NCI-H446 (cell line): ENCODE data around the gene RBPJL.

ENCODE experiments used
- DNase-seq, 2 experiments: peaks; one replicate each; lab custom pipeline; 2025; lab: John Stamatoyannopoulos, UW

RBPJL gene

DNA sequence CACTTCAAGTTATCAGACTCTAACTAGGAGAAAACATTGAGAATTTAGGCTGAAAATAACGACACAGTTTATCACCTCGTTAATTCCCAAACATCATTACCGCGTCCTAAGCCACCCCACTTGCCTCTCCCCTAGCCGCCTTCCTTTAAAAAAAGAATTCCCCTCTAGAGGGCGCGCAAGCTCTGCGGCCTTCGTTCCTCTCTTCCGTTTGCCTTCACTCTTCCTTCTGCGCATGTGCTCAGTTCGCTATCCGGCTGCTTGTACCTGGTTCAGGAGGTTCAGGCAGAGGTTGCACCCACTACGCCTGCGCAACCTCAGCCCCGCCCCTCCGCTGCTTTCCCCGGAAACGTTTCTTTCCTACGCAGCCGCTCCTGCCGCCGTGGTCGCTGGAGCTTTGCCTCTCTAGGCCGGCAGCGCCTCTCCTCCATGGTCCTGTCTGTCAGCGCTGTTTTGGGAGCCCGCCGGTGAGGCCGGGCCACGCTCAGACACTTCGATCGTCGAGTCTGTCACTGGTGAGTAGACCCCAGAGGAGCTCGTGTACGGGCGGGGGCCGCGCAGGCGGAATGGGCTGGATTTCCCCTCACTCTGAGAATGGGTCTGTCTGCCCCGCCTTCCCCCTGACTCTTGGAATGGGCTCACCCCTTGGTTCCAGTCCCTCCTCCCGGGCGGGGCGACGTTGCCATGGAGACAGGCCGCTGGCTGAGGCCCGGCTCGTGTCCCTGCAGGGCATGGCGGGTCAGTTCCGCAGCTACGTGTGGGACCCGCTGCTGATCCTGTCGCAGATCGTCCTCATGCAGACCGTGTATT, 56.4 kb downstream of the RBPJL start, which contains the start of gene SYS1:
Gene SYS1, plus strand, starts transcription at position 353 of the 807 bp plus-strand sequence. Its CDS starts 376 bp downstream, at position 729.
- peak; percentile 98 for DNase-seq

DNA sequence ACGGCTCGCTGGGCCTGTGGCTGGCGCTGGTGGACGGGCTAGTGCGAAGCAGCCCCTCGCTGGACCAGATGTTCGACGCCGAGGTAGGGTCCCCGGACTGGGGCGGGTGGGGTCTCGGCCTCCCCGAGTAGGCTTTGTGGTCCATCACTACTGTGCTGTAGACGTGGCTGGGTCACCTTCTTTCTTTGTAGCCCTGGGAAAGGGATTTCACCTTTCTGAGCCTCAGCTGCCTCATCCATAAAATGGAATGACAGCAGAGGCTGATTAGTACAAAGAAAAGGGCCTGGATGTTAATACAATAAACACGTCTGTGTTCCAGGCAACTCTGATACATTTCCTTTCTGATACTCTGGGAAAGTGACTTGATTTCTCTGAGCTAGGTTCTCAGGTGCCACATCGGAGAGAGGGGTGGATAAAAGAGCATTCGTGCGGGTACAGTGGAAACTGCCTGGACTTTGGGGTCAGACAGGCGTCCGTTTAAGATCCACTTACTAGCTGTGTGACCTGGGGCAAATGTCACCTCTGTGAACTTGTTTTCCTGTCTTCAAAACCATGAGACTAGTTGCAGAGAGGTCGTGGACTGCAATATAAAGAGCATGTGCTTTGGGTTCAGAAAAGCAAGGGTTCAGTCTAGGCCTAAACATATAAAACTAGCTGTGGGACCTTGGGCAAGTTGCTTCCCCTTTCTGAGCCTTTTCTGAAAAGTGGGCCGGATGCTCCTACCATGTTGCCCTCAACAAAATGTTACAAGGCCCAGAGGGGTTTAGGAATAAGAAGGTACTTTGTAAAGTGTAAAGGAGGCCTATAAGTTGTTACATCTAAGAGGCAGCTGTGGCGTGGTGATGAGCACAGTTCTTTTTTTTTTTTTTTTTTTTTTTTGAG, 57.2 kb downstream of the RBPJL start:
- DNase-seq: no peak

DNA sequence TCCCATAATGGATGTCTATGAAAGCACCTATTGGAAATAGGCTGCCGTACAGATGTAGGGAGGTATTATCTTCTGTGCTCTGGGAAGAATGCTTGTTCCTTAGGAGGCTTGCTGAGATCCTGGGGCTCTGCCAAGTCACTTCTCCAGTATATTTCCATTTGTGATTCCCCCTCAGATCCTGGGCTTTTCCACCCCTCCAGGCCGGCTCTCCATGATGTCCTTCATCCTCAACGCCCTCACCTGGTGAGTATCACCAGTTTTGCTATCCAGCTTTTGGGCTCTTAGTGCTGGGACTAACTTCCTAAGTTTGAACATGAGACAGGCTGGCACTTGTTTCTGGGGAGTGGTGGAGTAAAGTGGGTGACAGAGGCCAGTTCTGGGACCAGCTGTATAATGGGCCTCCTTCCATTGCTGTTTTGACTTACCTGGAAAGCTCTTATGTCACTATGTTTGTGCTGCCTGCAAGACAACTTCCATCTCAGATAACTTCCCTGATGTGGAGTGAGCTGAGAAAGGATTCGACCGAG, 58.9 kb downstream of the RBPJL start:
- DNase-seq: no peak

DNA sequence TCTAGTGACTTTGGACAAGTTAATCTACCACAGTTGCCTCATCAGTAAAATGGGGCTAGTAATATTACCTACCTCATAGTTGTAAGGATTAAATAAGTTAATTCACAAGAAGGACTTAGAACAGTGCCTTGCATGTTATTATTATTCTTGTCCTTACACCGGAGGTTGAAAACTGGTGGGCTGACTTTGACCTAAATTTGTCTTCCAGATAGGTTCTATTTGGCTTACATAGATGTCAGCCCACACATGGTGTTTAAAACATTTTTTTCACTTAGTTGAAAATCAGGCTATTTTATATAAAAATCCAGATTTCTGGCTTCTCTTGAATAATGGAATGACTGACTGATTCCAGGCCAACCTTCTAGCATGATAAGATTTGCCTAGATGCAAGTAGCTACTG, 59.6 kb downstream of the RBPJL start:
- DNase-seq: no peak

DNA sequence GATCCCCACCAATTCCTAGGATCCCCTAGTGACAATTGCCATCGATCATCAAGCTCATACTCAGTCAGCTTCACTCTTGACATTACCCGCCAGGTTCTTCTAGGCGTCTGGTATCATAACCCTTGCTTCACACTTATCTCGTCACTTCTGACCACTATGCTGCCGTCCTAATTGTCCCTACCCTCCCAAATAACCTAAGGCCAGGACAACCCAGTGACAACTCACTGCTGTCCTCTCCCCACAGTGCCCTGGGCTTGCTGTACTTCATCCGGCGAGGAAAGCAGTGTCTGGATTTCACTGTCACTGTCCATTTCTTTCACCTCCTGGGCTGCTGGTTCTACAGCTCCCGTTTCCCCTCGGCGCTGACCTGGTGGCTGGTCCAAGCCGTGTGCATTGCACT, 60.0 kb downstream of the RBPJL start:
- DNase-seq: no peak

DNA sequence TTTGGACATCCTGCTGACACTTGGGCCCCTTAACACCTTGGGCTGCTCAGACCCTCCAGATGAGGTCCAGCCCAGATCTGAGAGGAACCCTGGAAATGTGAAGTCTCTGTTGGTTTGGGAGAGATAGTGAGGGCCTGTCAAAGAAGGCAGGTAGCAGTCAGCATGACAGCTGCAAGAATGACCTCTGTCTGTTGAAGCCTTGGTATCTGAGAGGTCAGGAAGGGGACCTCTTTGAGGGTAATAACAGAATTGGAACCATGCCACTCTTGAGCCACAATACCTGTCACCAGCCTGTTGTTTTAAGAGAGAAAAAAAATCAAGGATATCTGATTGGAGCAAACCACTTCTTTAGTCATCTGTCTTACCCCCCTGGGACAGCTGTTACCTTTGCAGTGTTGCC, 60.5 kb downstream of the RBPJL start:
- DNase-seq: no peak
